AG04449 (cell line): ENCODE measurements around the gene CCER1.

Source experiments
- CTCF ChIA-PET: fragments of 350-600 bp; formaldehyde crosslinking; extraction: SDS; loops from one replicate; lab custom pipeline; 2021; ENCODE audit warnings: antibody characterized with exemption; lab: Yijun Ruan, JAX
- POLR2A ChIA-PET: fragments of 400-600, 350-600 bp; formaldehyde crosslinking; extraction: SDS; loops from one replicate; lab custom pipeline; 2020; ENCODE audit warnings: antibody characterized with exemption, inconsistent platforms; lab: Yijun Ruan, JAX
- DNase-seq: peaks from one replicate; pipeline ENCODE4 v3.0.0-alpha.2; 2010; ENCODE audit warnings: low read depth, low spot score
- H3K4me3 ChIP-seq: 2 replicates; pipeline ENCODE4 v1.5.1; 2011; ENCODE audit warnings: low read depth, mild to moderate bottlenecking, control low read depth, low read length
- TF ChIP-seq, protein P1 (sequence below): IDR thresholded peaks from one replicate; pipeline ENCODE4 v1.5.1; 2011; ENCODE audit warnings: mild to moderate bottlenecking, moderate library complexity, low read length, control low read depth, inconsistent platforms; ENCODE audit not compliant: insufficient read depth; ENCODE audit errors: missing control alignments

The CCER1 gene

DNA sequence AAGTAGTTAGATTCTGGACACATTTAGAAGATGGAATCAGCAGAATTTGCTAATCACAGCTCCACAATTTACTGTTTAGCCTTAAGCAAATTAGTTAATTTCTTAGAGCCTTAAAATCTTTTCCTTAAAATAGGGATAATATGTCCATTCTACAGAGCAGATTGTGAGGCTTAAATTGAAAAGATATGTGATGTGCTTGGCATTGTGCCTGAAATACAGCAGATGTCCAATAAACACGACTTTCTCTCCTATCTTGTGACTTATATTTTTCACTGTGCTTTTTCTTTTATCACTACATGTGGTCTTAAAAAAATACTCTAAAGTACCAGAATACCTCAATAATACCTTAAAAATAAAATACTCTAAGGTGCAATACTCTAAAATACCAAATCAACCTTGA is 30.6 kb downstream of the CCER1 start:
- TF ChIP-seq, protein P1, sequence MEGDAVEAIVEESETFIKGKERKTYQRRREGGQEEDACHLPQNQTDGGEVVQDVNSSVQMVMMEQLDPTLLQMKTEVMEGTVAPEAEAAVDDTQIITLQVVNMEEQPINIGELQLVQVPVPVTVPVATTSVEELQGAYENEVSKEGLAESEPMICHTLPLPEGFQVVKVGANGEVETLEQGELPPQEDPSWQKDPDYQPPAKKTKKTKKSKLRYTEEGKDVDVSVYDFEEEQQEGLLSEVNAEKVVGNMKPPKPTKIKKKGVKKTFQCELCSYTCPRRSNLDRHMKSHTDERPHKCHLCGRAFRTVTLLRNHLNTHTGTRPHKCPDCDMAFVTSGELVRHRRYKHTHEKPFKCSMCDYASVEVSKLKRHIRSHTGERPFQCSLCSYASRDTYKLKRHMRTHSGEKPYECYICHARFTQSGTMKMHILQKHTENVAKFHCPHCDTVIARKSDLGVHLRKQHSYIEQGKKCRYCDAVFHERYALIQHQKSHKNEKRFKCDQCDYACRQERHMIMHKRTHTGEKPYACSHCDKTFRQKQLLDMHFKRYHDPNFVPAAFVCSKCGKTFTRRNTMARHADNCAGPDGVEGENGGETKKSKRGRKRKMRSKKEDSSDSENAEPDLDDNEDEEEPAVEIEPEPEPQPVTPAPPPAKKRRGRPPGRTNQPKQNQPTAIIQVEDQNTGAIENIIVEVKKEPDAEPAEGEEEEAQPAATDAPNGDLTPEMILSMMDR = no peak
- CTCF ChIA-PET = interaction anchor here (1.0 to 3.6 kb wide), 3 partner anchors 9 to 19 kb away, joined by 3 to 14 read pairs (median 4); no protein-coding TSS in a partner anchor
- no peak for DNase-seq

GRCh38 chr12:90922145-90922627 is 32.8 kb downstream of the CCER1 start:
- CTCF ChIA-PET = interaction anchor here (1.2 to 3.6 kb wide), 6 partner anchors 13 to 227 kb away, joined by 4 to 24 read pairs (median 5); no protein-coding TSS in a partner anchor
- TF ChIP-seq, protein P1 = no peak
- POLR2A ChIA-PET = interaction anchor here (0.7 kb wide), 1 partner anchor 22 kb away, joined by 3 read pairs; no protein-coding TSS in a partner anchor
- DNase-seq = no peak
- no peak overlapping the region for H3K4me3 ChIP-seq

More for the DNA sequence above, 30.6 kb downstream of the CCER1 start:
- H3K4me3 ChIP-seq = no peak overlapping the region
- POLR2A ChIA-PET = no interaction called here

DNA sequence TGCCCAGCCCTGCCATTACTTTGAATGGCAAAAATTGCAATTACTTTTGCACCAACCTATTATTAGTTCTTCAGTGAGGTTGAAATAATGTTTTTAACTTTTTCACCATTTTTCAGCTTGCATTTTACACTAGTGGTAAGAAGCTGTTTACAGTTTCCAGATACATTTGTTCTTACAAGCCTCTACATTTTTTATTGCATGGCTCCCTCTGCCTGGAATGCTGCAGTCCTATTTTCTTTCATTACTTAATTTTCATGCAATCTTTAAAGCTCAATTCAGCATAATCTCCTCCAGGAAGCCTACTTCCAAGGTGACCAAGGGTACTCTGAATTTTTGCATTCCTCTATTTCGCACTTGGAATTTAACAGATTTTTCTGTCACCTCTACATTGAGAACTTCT is 33.4 kb downstream of the CCER1 start:
- ChIA-PET POLR2A (interaction anchor here (0.7 kb wide), 1 partner anchor 21 kb away, joined by 3 read pairs; no protein-coding TSS in a partner anchor), CTCF (interaction anchor here (1.2 to 3.6 kb wide), 6 partner anchors 12 to 226 kb away, joined by 4 to 24 read pairs (median 5); no protein-coding TSS in a partner anchor)
- DNase-seq = no peak
- TF ChIP-seq, protein P1 = no peak
- H3K4me3 ChIP-seq = no peak overlapping the region

GRCh38 chr12:90920222-90920621 is 34.8 kb downstream of the CCER1 start:
- POLR2A ChIA-PET = no interaction called here
- H3K4me3 ChIP-seq = no peak overlapping the region
- DNase-seq = no peak
- CTCF ChIA-PET = interaction anchor here (1.1 to 3.4 kb wide), 2 partner anchors 11 to 21 kb away, joined by 4 to 24 read pairs; no protein-coding TSS in a partner anchor
- TF ChIP-seq, protein P1 = no peak

DNA sequence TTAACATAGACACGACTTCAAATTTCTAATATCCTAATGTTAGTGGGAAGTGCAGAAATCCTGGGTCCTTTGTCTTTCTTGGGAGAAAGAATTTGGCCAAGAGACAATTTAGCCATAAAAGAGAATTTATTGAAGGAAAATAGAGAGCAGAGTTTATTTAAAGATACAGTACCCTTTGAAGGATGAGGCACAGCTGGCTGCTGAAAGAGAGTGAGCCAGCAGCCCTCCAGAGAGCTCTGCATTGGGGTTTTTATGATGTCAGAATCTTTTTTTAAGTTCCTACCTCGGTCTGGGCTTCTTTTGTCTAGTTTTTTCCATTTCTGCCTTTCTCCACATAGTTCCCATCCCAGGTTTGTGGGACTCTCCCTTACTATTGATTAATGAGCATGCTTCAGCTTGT is 37.5 kb downstream of the CCER1 start:
- ChIA-PET CTCF (interaction anchor here (1.1 to 1.2 kb wide), 2 partner anchors 8 to 10 kb away, joined by 4 to 6 read pairs; no protein-coding TSS in a partner anchor), POLR2A (no interaction called here)
- no peak for DNase-seq
- TF ChIP-seq, protein P1 = no peak
- no peak overlapping the region for H3K4me3 ChIP-seq

GRCh38 chr12:90916516-90916915 is 38.5 kb downstream of the CCER1 start:
- DNase-seq = no peak
- ChIA-PET POLR2A (no interaction called here), CTCF (interaction anchor here (1.2 kb wide), 1 partner anchor 9 kb away, joined by 4 read pairs; no protein-coding TSS in a partner anchor)
- TF ChIP-seq, protein P1 = no peak
- H3K4me3 ChIP-seq = no peak overlapping the region
